Nucleus accumbens (tissue), 56 donors: ENCODE results near the gene CLIC1.

Experiments
- DNase-seq, 56 donors: peaks; one replicate each; lab custom pipeline; 2025; lab: John Stamatoyannopoulos, UW

CLIC1 gene

DNA sequence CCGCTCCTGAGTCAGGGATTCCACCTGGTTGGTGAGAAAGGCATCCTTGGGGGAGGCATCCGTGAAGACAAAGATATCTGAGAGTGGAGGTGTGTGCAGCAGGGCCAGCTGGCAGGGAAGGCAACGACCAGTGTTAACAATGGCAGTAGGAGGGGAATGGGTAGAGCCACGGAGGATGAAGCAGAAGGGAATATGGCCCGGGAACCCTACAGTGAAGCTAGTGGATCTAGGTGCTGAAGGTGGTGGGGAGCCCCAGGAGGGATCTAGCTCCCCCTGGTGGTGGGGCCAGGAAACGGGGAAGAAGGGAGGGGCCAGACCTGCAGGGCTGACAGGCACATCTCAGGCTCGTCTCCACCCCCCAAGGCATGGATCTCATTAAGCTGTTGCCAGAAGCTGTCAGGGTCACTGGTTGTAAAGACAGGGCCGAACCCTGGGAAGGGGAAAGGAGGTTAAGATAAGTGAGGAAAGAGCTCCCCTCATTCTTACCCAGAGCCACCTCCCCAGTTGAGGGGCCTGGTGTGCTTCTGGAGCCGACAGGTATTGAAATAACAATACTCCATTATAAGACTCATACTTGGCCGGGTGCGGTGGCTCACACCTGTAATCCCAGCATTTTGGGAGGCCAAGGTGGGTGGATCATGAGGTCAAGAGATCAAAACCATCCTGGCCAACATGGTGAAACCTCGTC lies 33.5 kb upstream of the CLIC1 start:
- DNase-seq: peak in 8 of 56 donors; percentile 3 to 40 (median 9)

DNA sequence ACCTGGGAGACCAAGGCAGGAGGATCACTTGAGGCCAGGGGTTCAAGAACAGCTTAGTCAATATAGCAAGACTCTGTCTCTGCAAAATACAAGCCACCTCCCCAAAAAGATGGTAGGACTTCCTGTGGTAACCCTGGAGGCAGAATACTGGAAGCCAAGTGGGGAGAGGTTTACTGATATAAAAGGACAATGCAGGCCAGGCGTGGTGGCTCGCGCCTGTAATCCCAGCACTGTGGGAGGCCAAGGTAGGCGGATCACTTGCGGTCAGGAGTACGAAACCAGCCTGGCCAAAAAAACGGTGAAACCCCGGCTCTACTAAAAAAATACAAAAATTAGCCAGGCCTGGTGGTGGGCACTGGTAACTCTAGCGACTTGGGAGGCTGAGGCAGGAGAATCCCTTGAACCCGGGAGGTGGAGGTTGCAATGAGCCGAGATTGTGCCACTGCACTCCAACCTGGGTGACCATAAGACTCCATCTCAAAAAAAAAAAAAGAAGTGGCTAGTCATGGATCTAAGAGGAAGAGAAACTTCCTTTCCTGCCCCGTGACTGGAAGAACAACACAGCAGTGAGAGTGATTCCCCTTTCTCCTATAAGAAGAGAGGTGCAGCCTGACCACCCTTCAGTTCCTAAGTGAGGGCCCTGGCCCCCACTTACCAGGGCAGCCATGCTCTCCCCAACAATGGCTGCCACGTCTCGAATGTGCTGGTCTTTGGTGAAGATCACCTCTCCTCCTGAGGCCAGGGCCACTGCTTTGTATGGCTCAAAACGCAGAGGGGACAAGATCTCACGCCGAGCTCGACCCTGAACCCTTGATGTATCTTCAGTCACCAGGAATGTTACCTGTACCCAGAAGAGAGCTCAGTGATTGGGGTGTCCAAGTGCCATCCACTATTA lies 32.3 kb upstream of the CLIC1 start:
- peak in 1 of 56 donors; percentile 22 for DNase-seq

DNA sequence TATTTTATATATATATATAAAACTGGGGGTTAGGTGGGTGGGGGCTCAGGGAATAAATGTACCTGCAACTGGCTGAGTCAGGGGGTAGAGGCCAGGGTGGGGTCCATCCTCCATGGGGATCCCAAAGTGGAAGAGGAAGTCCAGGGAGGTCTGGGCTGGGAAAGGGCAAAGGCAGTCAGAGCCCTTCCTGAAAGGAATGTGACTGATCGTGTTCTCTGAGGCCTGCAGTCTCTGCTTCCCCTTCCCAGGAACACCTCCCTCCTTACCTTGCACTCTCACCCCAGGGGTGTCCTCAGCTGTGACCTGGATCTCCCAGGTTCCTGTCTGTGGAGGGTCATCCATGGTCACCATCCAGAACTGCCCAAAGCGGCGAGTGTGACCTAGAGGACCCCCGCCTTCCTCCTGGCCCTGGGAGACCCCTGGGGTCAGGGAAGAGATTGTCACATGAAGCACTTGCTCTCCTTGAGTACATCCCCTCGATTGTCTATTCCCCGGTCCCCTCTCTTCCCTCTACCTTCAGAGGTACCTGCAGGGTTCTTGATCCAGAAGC lies 30.8 kb upstream of the CLIC1 start:
- no peak for DNase-seq

DNA sequence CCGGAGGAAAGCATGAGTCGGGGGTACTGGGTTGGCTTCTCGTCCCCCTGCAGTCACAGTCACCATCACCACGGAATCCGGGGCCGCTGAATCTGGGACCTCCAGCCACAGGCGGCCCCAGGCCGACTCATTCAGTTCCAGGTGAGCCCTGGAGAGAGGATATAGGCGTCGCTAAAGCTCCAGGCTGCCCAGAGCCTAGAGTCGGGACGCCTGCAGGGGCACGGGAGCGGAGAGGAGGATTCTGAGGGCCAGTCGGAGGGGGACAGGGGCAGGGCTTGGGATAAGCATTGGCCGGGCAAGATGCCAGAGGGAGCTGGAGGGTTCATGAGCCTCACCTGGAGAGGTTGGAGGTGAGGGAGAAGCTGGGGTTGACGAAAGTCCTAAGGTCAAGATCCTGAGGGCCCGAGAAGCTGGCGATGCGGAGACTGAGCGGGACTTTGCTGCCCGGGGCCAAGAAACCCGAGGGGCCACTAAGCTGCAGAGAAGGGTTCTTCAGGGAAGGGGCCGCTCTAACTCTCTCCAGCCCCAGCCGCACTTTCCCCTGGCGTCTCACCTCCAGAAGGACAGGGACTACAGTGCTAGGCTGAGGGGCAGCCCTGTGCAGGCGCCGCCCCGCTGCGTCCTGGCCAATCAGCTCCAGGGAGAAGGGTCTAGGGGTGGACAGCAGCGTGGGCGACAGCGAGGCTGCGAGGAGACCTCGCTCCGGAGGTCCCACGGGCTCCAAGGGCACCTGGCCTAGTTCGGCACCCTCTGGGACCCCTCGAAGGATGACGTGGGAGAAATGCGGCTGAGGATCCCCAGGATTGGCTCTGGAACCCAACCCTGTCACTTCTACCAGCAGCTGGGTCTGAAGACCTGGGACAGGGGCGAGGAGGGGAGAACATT lies 29.8 kb upstream of the CLIC1 start:
- DNase-seq: no peak

- no peak for DNase-seq
Observed at GRCh38 chr6:31765559-31765909, 29.2 kb upstream of the CLIC1 start.

- DNase-seq: no peak
Observed at GRCh38 chr6:31764198-31764597, 27.9 kb upstream of the CLIC1 start.

DNA sequence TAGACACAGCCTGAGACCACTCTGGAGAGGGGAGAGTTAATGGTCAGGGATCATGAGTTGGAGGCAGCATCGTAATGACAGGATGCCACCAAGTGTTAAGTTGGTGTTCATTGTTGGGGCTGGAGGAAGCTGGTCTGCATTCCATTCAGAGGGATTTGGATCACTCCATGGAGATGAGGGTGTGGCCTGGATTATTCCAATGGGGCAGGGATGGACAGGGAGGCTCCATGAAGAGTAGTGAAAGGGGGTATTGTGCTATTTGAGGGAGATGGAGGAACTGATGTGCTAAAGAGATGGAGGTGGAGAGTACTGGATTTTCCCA lies 27.2 kb upstream of the CLIC1 start:
- DNase-seq: peak in 1 of 56 donors; percentile 14

DNA sequence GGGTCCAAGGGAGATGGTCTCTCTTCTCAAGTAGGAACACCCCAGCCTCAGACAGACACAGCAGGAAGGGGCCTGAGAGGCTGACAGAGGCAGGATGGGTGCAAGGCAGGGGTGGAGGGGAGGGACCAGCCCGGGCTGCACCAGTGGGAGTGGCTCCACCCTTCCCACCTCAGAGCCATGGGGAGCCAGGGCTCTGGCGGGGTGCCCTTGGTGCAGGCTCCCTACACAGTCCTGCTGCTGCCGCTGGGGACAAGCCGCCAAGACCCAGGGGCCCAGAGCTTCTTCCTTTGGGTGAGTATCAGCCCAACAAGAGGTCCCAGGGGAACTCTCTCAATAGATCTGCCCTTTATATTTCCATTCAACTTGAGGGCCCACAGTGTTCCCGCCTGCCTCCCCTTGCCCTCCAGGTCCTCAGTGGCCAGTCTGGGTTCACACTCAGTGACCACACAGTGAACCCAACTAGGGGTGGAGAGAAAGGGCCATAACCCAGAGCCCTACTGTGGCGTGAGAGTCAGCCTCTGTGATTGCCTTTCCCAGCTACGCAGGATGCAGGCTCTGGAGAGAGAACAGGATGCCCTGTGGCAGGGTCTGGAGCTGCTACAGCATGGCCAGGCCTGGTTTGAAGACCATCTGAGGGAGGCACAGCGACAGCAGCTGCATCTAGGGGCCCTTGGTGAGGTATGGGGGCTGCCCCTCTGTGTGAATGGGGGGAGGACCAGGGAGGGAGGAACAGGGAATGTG lies 26.7 kb upstream of the CLIC1 start:
- DNase-seq: no peak

DNA sequence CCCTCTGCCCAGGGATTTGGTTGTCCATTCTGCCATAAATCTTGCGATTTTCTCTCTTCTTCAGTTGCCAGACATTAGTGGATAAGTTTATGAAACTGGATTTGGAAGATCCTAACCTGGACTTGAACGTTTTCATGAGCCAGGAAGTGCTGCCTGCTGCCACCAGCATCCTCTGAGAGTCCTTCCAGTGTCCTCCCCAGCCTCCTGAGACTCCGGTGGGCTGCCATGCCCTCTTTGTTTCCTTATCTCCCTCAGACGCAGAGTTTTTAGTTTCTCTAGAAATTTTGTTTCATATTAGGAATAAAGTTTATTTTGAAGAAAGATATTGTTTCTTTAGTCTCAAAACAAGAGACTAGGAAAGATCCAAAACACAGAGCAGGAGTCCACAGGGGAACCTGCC lies 26.0 kb upstream of the CLIC1 start, which contains the start of gene SAPCD1:
Gene SAPCD1, plus strand, starts transcription at position 301 of the 400 bp plus-strand sequence. CDS start 399 bp downstream, outside the sequence.
- DNase-seq: no peak

DNA sequence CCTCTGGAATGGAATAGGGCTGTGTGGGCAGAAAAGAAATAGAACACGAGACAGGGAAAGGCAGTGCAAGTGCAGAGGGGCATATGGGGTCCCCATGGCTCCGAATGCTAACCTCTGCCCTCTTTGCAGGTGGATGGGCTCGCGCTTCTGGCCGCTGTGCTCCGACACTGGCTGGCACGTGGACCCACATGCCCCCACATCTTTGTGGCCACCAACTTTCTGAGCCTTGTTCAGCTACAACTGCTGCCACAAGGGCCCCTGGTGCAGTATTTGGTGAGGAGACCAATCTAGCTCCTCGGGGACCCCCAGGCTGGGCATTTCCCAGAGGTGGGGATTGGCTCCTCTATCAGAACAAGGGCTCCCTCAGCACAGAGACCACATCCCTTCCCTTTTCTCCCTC lies 25.0 kb upstream of the CLIC1 start:
- DNase-seq: no peak

- no peak for DNase-seq
Observed at GRCh38 chr6:31760790-31761189, 24.5 kb upstream of the CLIC1 start.

DNA sequence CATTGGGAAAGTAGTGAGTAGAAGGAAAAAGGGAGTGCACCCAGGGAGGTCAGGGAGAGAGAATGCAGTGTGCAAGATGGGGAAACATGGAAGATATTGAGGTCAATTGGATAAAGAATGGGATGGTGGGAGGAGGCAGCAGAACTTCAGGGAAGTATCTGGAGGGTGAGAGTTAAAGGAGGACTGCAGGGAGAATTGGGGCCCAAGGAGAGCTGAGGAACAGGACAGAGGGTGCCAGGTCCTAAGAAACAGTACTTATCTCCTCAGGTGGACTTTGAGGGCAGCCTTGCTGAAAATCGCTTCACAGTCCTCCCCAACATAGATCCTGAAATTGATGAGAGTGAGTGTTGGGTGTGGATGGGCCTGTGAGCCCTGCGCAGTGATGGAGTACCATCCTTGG lies 22.0 kb upstream of the CLIC1 start:
- DNase-seq: no peak

DNA sequence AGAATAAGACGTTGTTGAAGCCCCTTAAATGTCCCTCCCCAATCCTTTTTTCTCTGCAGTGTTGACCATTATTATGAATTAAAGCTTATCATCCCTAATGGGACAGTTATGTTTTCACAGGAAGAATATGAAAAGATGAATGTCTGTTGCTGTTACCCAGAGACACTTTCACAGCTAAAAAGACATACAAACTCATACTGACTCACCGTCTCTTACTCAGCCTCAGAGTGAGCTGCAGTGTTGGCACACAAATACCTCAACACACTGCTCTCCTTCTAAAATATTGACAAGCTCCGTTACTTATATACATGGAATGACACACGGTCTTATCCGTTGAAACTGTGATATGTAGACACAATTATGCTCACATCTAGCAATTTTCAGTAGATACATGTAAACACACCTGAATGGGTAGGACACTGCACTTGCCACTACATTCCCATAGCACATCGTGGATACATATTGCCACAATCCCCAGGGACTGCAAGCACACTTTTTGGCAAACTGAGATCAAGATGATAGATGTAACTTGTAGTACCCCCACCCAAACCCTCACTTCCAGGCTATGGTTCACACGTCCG lies 16.5 kb upstream of the CLIC1 start:
- DNase-seq: no peak

DNA sequence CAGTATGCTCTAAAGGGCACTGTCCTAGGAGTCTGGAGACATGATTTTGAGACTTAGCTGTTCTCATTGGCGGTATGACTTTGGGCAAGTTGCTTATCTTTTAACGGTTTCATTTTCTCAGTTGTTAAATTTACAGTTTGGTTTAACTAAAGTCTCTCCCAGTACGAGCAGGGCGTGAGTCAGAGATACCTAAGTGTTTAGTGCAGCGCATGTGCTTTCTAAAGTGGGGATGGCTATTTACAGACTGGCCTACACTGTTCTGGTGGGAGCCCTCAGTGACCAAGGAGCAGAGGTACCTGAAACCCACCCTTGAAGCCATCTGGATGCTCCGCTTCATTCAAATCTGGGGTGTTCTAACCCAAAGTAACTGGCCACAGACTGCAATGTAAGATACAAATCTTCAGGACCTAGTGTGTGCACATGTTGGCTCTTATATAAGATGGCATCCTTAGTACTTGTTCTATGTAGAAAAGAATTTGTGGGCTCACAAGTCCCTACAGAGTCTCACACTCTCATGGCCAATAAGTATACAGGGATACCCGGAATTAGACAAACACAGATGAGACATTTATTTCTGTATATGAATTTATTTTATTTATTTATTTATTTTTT lies 14.2 kb upstream of the CLIC1 start:
- no peak for DNase-seq

GRCh38 chr6:31749301-31750036 lies 13.1 kb upstream of the CLIC1 start:
- DNase-seq: no peak

GRCh38 chr6:31744422-31744821 lies 8.1 kb upstream of the CLIC1 start:
- no peak for DNase-seq

- DNase-seq: no peak
Observed at GRCh38 chr6:31742894-31743293, 6.6 kb upstream of the CLIC1 start.

DNA sequence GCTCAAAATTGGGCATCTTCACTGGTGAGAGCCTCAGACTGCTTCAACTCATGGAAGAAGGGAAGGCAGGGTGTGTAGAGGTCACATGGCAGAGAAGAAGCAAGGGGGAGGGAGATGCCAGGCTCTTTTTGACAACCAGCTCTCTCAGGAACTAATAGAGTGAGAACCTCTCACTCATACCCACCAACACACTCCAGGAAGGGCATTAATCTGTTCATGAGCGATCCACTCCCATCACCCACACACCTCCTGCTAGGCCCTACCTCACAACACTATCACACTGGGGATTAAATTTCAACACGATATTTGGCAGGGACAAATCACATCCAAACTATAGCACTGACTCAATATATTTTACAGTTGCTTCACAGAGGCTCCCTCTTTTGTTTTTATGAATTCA lies 5.5 kb upstream of the CLIC1 start:
- DNase-seq: no peak
